H7 (cell line): ENCODE measurements around the gene FOXL2. TPM values are rescaled to one million over a fixed set of nuclear protein-coding genes. Genes with fewer than 3 reads are reported as not detected.

Experiments
- DNase-seq: peaks from one replicate; pipeline ENCODE4 v3.0.0; 2012
- H3K27me3 ChIP-seq: 2 replicates; pipeline ENCODE4 v1.6.0; 2011; ENCODE audit warnings: mild to moderate bottlenecking, low read length; ENCODE audit not compliant: control insufficient read depth, insufficient read depth
- H3K36me3 ChIP-seq: replicated peaks from 2 replicates; pipeline ENCODE4 v1.5.1; 2011; ENCODE audit warnings: low read length; ENCODE audit not compliant: control insufficient read depth, insufficient read depth
- H3K4me3 ChIP-seq: 2 replicates; pipeline ENCODE4 v1.5.1; 2011; ENCODE audit warnings: low read depth, mild to moderate bottlenecking, control low read depth, low read length, moderate library complexity; ENCODE audit not compliant: insufficient read depth
- total RNA-seq: library from RNA; depleted of rRNA; stranded (reverse); fragments of >200 nt; shearing (Covaris generic); gene quantifications from 2 replicates; pipeline ENCODE4 v1.2.3, GENCODE V29; 2014

The FOXL2 gene
- total RNA-seq, 1 experiment from 2014 or later, result 1.6 TPM

GRCh38 chr3:138941259-138941885 lies 5.6 kb downstream of the FOXL2 start:
- DNase-seq, result peak; percentile 88
- no peak overlapping the region for H3K4me3 ChIP-seq
- peaks cover 99% of the 10 kb centered on the region for H3K27me3 ChIP-seq
- H3K36me3 ChIP-seq, result no peaks in the 10 kb centered on the region

GRCh38 chr3:138940446-138940845 lies 6.5 kb downstream of the FOXL2 start:
- DNase-seq, result no peak
- peaks cover 93% of the 10 kb centered on the region for H3K27me3 ChIP-seq
- H3K4me3 ChIP-seq, result no peak overlapping the region
- H3K36me3 ChIP-seq, result no peaks in the 10 kb centered on the region

- peak overlapping the region; percentile 19; the same call in 1 of the 2 replicates for H3K4me3 ChIP-seq
- peaks cover 87% of the 10 kb centered on the region for H3K27me3 ChIP-seq
- peak; percentile 90 for DNase-seq
- no peaks in the 10 kb centered on the region for H3K36me3 ChIP-seq
These were observed 7.2 kb downstream of the FOXL2 start for GRCh38 chr3:138939561-138940241.

- H3K36me3 ChIP-seq, result no peaks in the 10 kb centered on the region
- peak overlapping the region; percentile 19; the same call in 1 of the 2 replicates for H3K4me3 ChIP-seq
- no peak for DNase-seq
- peaks cover 81% of the 10 kb centered on the region for H3K27me3 ChIP-seq
These were observed 7.9 kb downstream of the FOXL2 start for GRCh38 chr3:138938877-138939560.

- Histone ChIP-seq H3K36me3 (no peaks in the 10 kb centered on the region), H3K27me3 (peaks cover 74% of the 10 kb centered on the region), H3K4me3 (peak overlapping the region; percentile 19; the same call in 1 of the 2 replicates)
- DNase-seq, result peak; percentile 79
These were observed 8.7 kb downstream of the FOXL2 start for GRCh38 chr3:138938056-138938876.

GRCh38 chr3:138937690-138938055 lies 9.3 kb downstream of the FOXL2 start:
- Histone ChIP-seq H3K36me3 (no peaks in the 10 kb centered on the region), H3K27me3 (peaks cover 68% of the 10 kb centered on the region), H3K4me3 (no peak overlapping the region; the same call in 1 of the 2 replicates)
- no peak for DNase-seq

- Histone ChIP-seq H3K36me3 (no peaks in the 10 kb centered on the region), H3K27me3 (peaks cover 61% of the 10 kb centered on the region), H3K4me3 (peak overlapping the region; percentile 38; the same call in 1 of the 2 replicates)
- DNase-seq, result peak; percentile 65
These were observed 9.9 kb downstream of the FOXL2 start for GRCh38 chr3:138936741-138937689.

GRCh38 chr3:138935863-138936740 lies 10.8 kb downstream of the FOXL2 start:
- DNase-seq, result peak; percentile 96
- H3K4me3 ChIP-seq, result peak overlapping the region; percentile 38
- H3K27me3 ChIP-seq, result peaks cover 52% of the 10 kb centered on the region
- H3K36me3 ChIP-seq, result no peaks in the 10 kb centered on the region

- no peak for DNase-seq
- Histone ChIP-seq H3K27me3 (peaks cover 46% of the 10 kb centered on the region), H3K4me3 (peak overlapping the region; percentile 38; the same call in 1 of the 2 replicates), H3K36me3 (no peaks in the 10 kb centered on the region)
These were observed 11.5 kb downstream of the FOXL2 start for GRCh38 chr3:138935505-138935862.

GRCh38 chr3:138933981-138934691 lies 12.8 kb downstream of the FOXL2 start:
- Histone ChIP-seq H3K36me3 (no peaks in the 10 kb centered on the region), H3K27me3 (peaks cover 33% of the 10 kb centered on the region), H3K4me3 (no peak overlapping the region)
- no peak for DNase-seq

GRCh38 chr3:138933068-138933668 lies 13.8 kb downstream of the FOXL2 start:
- no peak overlapping the region for H3K4me3 ChIP-seq
- peak; percentile 43 for DNase-seq
- no peaks in the 10 kb centered on the region for H3K36me3 ChIP-seq
- H3K27me3 ChIP-seq, result peaks cover 23% of the 10 kb centered on the region

GRCh38 chr3:138928727-138929372 lies 18.1 kb downstream of the FOXL2 start:
- no peak for DNase-seq
- Histone ChIP-seq H3K36me3 (no peaks in the 10 kb centered on the region), H3K27me3 (no peaks in the 10 kb centered on the region), H3K4me3 (no peak overlapping the region)
